HG03135 (cell line): ENCODE results near the gene NRXN3.

Experiments
- ATAC-seq: cut with Tn5 transposase; IDR thresholded peaks from one replicate; pipeline ENCODE4 v1.9.1; 2021; ENCODE audit warnings: mild to moderate bottlenecking, moderate library complexity; ENCODE audit not compliant: unreplicated experiment

Gene NRXN3

GRCh38 chr14:78172428-78172827 lies 2.3 kb downstream of the NRXN3 start:
- ATAC-seq, result no peak

GRCh38 chr14:78173346-78174035 lies 3.3 kb downstream of the NRXN3 start:
- ATAC-seq, result no peak

- ATAC-seq, result no peak
Measured at GRCh38 chr14:78175412-78175811, 5.2 kb downstream of the NRXN3 start.

GRCh38 chr14:78178071-78178470 lies 7.9 kb downstream of the NRXN3 start:
- no peak for ATAC-seq

- ATAC-seq, result no peak
Measured at GRCh38 chr14:78178971-78179370, 8.8 kb downstream of the NRXN3 start.

- ATAC-seq, result no peak
Measured at GRCh38 chr14:78181270-78181669, 11.1 kb downstream of the NRXN3 start.

GRCh38 chr14:78182722-78183121 lies 12.5 kb downstream of the NRXN3 start:
- ATAC-seq, result no peak

GRCh38 chr14:78184157-78184556 lies 14.0 kb downstream of the NRXN3 start:
- no peak for ATAC-seq

GRCh38 chr14:78186277-78186676 lies 16.1 kb downstream of the NRXN3 start:
- no peak for ATAC-seq

- ATAC-seq, result no peak
Measured at GRCh38 chr14:78188882-78189281, 18.7 kb downstream of the NRXN3 start.

- ATAC-seq, result no peak
Measured at GRCh38 chr14:78195431-78195830, 25.3 kb downstream of the NRXN3 start.

- no peak for ATAC-seq
Measured at GRCh38 chr14:78196323-78196722, 26.1 kb downstream of the NRXN3 start.

GRCh38 chr14:78197051-78197450 lies 26.9 kb downstream of the NRXN3 start:
- no peak for ATAC-seq

GRCh38 chr14:78202163-78202562 lies 32.0 kb downstream of the NRXN3 start:
- ATAC-seq, result no peak

- no peak for ATAC-seq
Measured at GRCh38 chr14:78202976-78203375, 32.8 kb downstream of the NRXN3 start.

- no peak for ATAC-seq
Measured at GRCh38 chr14:78207414-78207813, 37.2 kb downstream of the NRXN3 start.

- ATAC-seq, result no peak
Measured at GRCh38 chr14:78220273-78220672, 50.1 kb downstream of the NRXN3 start.

GRCh38 chr14:78222746-78223145 lies 52.6 kb downstream of the NRXN3 start:
- no peak for ATAC-seq

- ATAC-seq, result no peak
Measured at GRCh38 chr14:78227248-78228077, 57.3 kb downstream of the NRXN3 start.

- no peak for ATAC-seq
Measured at GRCh38 chr14:78228702-78229327, 58.6 kb downstream of the NRXN3 start.

GRCh38 chr14:78232231-78233000 lies 62.2 kb downstream of the NRXN3 start:
- ATAC-seq, result no peak
